Parathyroid adenoma (tissue), 2 donors: Measurements from ENCODE around the gene CATSPERZ.
"Not testable (repeated sequence)": the region's sequence is repeated elsewhere in the genome, so short reads cannot be mapped to it uniquely, and the experiment has no call there.

Source experiments
- H2AFZ ChIP-seq: fragments of 300-600 bp; sonication (generic); one replicate; pipeline ENCODE4 v1.7.0; 2017; ENCODE audit warnings: antibody characterized with exemption, mild to moderate bottlenecking
- H3K27ac ChIP-seq: fragments of 300-600 bp; sonication (generic); one replicate; pipeline ENCODE4 v1.7.0; 2017
- H3K27me3 ChIP-seq: fragments of 300-600 bp; sonication (generic); one replicate; pipeline ENCODE4 v1.7.0; 2017; ENCODE audit warnings: low read length; ENCODE audit not compliant: control insufficient read depth, insufficient read depth
- H3K36me3 ChIP-seq: fragments of 300-600 bp; sonication (generic); one replicate; pipeline ENCODE4 v1.7.0; 2017; ENCODE audit warnings: low read length; ENCODE audit not compliant: control insufficient read depth, insufficient read depth
- H3K4me1 ChIP-seq: fragments of 300-600 bp; sonication (generic); one replicate; pipeline ENCODE4 v1.7.0; 2017; ENCODE audit warnings: control low read depth
- H3K4me2 ChIP-seq: fragments of 300-600 bp; sonication (generic); one replicate; pipeline ENCODE4 v1.7.0; 2017; ENCODE audit warnings: low read length
- H3K4me3 ChIP-seq: fragments of 300-600 bp; sonication (generic); one replicate; pipeline ENCODE4 v1.7.0; 2017; ENCODE audit warnings: low read depth, low read length
- H3K79me2 ChIP-seq: fragments of 300-600 bp; sonication (generic); one replicate; pipeline ENCODE4 v1.7.0; 2017; ENCODE audit warnings: control low read depth
- H3K9ac ChIP-seq: fragments of 300-600 bp; sonication (generic); one replicate; pipeline ENCODE4 v1.7.0; 2017; ENCODE audit warnings: mild to moderate bottlenecking
- H3K9me3 ChIP-seq: fragments of 300-600 bp; sonication (generic); one replicate; pipeline ENCODE4 v1.7.0; 2017; ENCODE audit warnings: low read length; ENCODE audit not compliant: control insufficient read depth
- TF ChIP-seq, protein P1 (sequence below): fragments of 300-600 bp; sonication (generic); IDR thresholded peaks from one replicate; pipeline ENCODE4 v1.7.0; 2017; ENCODE audit warnings: antibody characterized with exemption, mild to moderate bottlenecking
- donor health status: primary hyperparathyroidism.

CATSPERZ gene

DNA sequence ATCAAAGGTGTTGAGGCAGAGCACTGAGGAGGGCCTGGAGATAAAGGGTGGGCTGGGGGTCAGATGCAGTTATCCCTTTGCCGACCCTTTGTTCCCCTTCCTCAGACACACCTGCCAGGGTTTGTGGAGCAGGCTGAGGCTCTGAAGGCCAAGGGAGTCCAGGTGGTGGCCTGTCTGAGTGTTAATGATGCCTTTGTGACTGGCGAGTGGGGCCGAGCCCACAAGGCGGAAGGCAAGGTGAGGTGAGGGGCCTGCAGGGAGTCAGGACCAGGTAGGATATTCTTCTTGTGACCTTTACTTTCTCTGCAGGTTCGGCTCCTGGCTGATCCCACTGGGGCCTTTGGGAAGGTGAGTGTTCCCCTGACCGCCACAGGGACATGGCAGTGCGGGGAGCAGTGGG, 20.4 kb downstream of the CATSPERZ start:
- no peaks in the 10 kb centered on the region for H3K27me3 ChIP-seq
- no peak overlapping the region for H3K4me3 ChIP-seq
- no peak overlapping the region for H3K4me2 ChIP-seq
- H2AFZ ChIP-seq, result no peak overlapping the region
- H3K4me1 ChIP-seq, result peaks cover 4% of the 10 kb centered on the region
- no peaks in the 10 kb centered on the region for H3K9me3 ChIP-seq
- H3K36me3 ChIP-seq, result no peaks in the 10 kb centered on the region
- no peaks in the 10 kb centered on the region for H3K79me2 ChIP-seq
- no peak overlapping the region for H3K27ac ChIP-seq
- no peak overlapping the region for H3K9ac ChIP-seq
- TF ChIP-seq, protein P1, sequence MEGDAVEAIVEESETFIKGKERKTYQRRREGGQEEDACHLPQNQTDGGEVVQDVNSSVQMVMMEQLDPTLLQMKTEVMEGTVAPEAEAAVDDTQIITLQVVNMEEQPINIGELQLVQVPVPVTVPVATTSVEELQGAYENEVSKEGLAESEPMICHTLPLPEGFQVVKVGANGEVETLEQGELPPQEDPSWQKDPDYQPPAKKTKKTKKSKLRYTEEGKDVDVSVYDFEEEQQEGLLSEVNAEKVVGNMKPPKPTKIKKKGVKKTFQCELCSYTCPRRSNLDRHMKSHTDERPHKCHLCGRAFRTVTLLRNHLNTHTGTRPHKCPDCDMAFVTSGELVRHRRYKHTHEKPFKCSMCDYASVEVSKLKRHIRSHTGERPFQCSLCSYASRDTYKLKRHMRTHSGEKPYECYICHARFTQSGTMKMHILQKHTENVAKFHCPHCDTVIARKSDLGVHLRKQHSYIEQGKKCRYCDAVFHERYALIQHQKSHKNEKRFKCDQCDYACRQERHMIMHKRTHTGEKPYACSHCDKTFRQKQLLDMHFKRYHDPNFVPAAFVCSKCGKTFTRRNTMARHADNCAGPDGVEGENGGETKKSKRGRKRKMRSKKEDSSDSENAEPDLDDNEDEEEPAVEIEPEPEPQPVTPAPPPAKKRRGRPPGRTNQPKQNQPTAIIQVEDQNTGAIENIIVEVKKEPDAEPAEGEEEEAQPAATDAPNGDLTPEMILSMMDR, result no peak

DNA sequence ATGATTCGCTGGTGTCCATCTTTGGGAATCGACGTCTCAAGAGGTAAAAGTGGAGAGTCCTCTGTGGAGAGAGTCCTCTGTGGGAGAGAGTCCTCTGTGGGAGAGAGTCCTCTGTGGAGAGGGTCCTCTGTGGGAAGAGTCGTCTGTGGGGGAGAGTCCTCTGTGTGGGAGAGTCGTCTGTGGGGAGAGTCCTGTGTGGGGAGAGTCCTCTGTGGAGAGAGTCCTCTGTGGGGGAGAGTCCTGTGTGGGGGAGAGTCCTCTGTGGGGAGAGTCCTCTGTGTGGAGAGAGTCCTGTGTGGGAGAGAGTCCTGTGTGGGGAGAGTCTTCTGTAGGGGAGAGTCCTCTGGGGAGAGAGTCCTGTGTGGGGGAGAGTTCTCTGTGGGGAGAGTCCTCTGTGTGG, 20.9 kb downstream of the CATSPERZ start:
- Histone ChIP-seq H2AFZ (no peak overlapping the region), H3K4me1 (peaks cover 4% of the 10 kb centered on the region)

DNA sequence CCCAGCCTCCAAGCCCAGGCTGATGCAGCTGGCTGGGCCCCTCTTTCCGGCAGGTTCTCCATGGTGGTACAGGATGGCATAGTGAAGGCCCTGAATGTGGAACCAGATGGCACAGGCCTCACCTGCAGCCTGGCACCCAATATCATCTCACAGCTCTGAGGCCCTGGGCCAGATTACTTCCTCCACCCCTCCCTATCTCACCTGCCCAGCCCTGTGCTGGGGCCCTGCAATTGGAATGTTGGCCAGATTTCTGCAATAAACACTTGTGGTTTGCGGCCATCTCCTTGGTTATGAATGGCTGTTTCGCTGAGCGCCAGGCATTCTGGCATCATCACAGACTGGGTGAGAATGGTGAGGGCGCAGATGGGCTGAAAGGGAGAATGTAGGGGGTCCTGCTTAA, 21.4 kb downstream of the CATSPERZ start:
- TF ChIP-seq, protein P1, result no peak
- Histone ChIP-seq H3K79me2 (no peaks in the 10 kb centered on the region), H3K27me3 (no peaks in the 10 kb centered on the region), H3K27ac (no peak overlapping the region), H3K36me3 (no peaks in the 10 kb centered on the region), H3K4me1 (peaks cover 2% of the 10 kb centered on the region), H2AFZ (no peak overlapping the region), H3K9ac (no peak overlapping the region), H3K9me3 (no peaks in the 10 kb centered on the region), H3K4me2 (no peak overlapping the region), H3K4me3 (no peak overlapping the region)

More for the DNA sequence above, 20.9 kb downstream of the CATSPERZ start:
- H3K9me3 ChIP-seq, result no peaks in the 10 kb centered on the region
- H3K79me2 ChIP-seq, result no peaks in the 10 kb centered on the region
- TF ChIP-seq, protein P1, result no peak
- H3K4me2 ChIP-seq, result no peak overlapping the region
- H3K4me3 ChIP-seq, result no peak overlapping the region
- H3K27ac ChIP-seq, result no peak overlapping the region
- H3K9ac ChIP-seq, result no peak overlapping the region
- H3K27me3 ChIP-seq, result no peaks in the 10 kb centered on the region
- H3K36me3 ChIP-seq, result no peaks in the 10 kb centered on the region

DNA sequence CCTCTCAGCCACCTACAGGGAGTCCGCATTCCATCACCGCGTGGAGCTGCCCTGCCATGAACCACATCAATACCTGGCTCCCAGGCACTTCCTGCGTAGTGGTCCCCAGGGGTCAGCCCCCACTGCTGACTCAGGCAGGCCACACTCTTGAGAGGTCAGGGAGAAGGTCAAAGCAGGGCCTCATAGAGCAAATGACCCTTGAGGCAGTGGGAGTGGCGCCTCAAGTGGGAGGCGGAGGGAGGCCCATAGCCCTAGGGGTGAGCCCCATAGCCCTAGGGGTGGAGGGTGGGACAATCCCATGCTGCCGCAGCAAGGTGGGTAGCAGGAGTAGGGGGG, 22.7 kb downstream of the CATSPERZ start:
- Histone ChIP-seq H3K4me1 (peaks cover 2% of the 10 kb centered on the region), H3K27me3 (no peaks in the 10 kb centered on the region), H3K9ac (no peak overlapping the region), H3K4me3 (no peak overlapping the region), H3K4me2 (no peak overlapping the region), H3K9me3 (no peaks in the 10 kb centered on the region), H2AFZ (no peak overlapping the region), H3K36me3 (no peaks in the 10 kb centered on the region), H3K27ac (no peak overlapping the region), H3K79me2 (no peaks in the 10 kb centered on the region)
- TF ChIP-seq, protein P1, result no peak

DNA sequence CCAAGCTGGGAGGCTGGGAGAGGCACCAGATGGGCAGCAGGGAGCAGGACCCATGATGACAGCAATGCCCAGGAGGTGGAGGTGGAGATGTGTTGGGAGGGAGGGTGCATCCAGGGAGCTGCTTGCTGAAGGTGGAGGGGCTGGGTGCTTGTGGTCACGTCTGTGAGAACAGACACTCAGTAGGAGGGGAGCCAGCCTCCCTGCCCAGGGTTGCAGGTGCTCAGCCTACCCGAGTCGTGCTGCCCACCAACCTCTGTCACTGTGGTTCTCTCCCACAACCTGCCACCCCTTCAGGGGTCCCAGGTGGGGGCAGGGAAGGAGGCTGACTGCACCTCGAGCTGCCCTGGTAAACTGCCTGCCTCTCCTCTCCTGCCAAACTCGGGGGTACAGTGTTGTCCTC, 23.2 kb downstream of the CATSPERZ start:
- no peaks in the 10 kb centered on the region for H3K36me3 ChIP-seq
- peaks cover 2% of the 10 kb centered on the region for H3K4me1 ChIP-seq
- no peak overlapping the region for H3K27ac ChIP-seq
- TF ChIP-seq, protein P1, result no peak
- no peak overlapping the region for H3K9ac ChIP-seq
- H3K9me3 ChIP-seq, result no peaks in the 10 kb centered on the region
- no peaks in the 10 kb centered on the region for H3K27me3 ChIP-seq
- H3K4me3 ChIP-seq, result no peak overlapping the region
- H2AFZ ChIP-seq, result no peak overlapping the region
- H3K4me2 ChIP-seq, result no peak overlapping the region
- no peaks in the 10 kb centered on the region for H3K79me2 ChIP-seq

DNA sequence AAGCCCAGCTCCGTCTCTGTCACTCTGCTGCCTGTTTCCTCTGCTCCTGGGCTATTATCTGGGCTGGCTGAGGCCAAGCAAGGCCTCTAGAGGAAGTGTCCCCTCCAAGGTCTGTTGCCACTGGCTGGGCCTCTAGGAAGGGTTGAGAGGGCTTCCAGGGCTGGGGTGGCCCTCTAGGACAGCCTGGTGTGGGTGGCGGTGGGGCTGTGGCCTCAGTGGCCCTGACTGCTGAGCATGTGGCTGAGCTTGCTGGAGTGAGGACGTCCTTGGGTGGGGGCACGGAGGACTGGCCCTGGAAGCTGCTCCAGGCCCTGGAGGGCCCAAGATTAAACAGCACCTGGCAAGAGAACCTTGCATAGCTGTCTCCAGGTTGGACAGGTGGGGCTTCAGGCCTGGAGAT, 23.8 kb downstream of the CATSPERZ start:
- not testable (repeated sequence) for H3K9ac ChIP-seq, H3K9me3 ChIP-seq, H3K27ac ChIP-seq, H3K79me2 ChIP-seq, H3K4me3 ChIP-seq, H3K4me1 ChIP-seq, H2AFZ ChIP-seq, H3K27me3 ChIP-seq, H3K36me3 ChIP-seq, H3K4me2 ChIP-seq
